SK-N-SH (cell line): Measurements from ENCODE around the gene PUS3. TPM values are rescaled to one million over a fixed set of nuclear protein-coding genes. Genes with fewer than 3 reads are reported as not detected.

ENCODE experiments used
- CTCF ChIA-PET: fragments of 300-600, 350-600 bp; formaldehyde crosslinking; extraction: SDS; loops from one replicate; lab custom pipeline; 2021; lab: Yijun Ruan, JAX
- POLR2A ChIA-PET: fragments of 350-600 bp; sonication (Branson Sonifier 250); formaldehyde crosslinking; extraction: SDS; loops from one replicate; lab custom pipeline; 2020; ENCODE audit warnings: antibody characterized with exemption, inconsistent platforms; lab: Yijun Ruan, JAX
- DNase-seq: peaks from one replicate; pipeline ENCODE4 v3.0.0; 2012
- H2AFZ ChIP-seq: fragments of 200-600 bp; sonication (generic); 2 replicates; pipeline ENCODE4 v1.8.1; 2016; ENCODE audit warnings: antibody characterized with exemption, mild to moderate bottlenecking, low read depth
- H3F3A ChIP-seq: fragments of 200-600 bp; sonication (generic); replicated peaks from 2 replicates; pipeline ENCODE3; 2016; ENCODE audit warnings: antibody characterized with exemption, mild to moderate bottlenecking; ENCODE audit not compliant: insufficient read depth
- H3K27ac ChIP-seq, 2 experiments: fragments of 200-500 bp in 1 of 2; fragments of 200-600 bp in 1 of 2; sonication (Bioruptor generic) in 1 of 2; sonication (generic), shearing (Covaris generic) in 1 of 2; 2 replicates each; pipeline versions ENCODE4 v1.5.1 to v1.6.1; 2014 to 2016; ENCODE audit warnings: low read depth in 2 of 2, inconsistent platforms in 1 of 2, low read length in 1 of 2, mild to moderate bottlenecking in 1 of 2, mixed read lengths in 1 of 2
- H3K27me3 ChIP-seq: fragments of 200-600 bp; sonication (generic), shearing (Covaris generic); 2 replicates; pipeline ENCODE4 v1.6.1; 2016; ENCODE audit warnings: mixed run types; ENCODE audit not compliant: insufficient read depth
- H3K36me3 ChIP-seq, 2 experiments: fragments of 200-500 bp in 1 of 2; fragments of 200-600 bp in 1 of 2; sonication (Bioruptor generic) in 1 of 2; sonication (generic) in 1 of 2; replicated peaks in 1 of 2; 2 replicates each; pipeline versions ENCODE3 to v1.5.1; 2014 to 2016; ENCODE audit warnings: low read length in 1 of 2, mild to moderate bottlenecking in 1 of 2; ENCODE audit not compliant: insufficient read depth in 2 of 2, control insufficient read depth in 1 of 2
- H3K4me1 ChIP-seq, 2 experiments: fragments of 200-500 bp in 1 of 2; fragments of 200-600 bp in 1 of 2; sonication (Bioruptor generic) in 1 of 2; sonication (generic), shearing (Covaris generic) in 1 of 2; 2 replicates each; pipeline versions ENCODE4 v1.5.1 to v1.6.1; 2014 to 2016; ENCODE audit warnings: low read depth in 1 of 2, low read length in 1 of 2, mixed run types in 1 of 2; ENCODE audit not compliant: insufficient read depth in 2 of 2, control insufficient read depth in 1 of 2
- H3K4me2 ChIP-seq: fragments of 200-600 bp; sonication (generic), shearing (Covaris generic); 2 replicates; pipeline ENCODE4 v1.6.1; 2017; ENCODE audit warnings: mixed run types
- H3K4me3 ChIP-seq, 2 experiments: fragments of 200-500 bp in 1 of 2; fragments of 200-600 bp in 1 of 2; sonication (Bioruptor generic) in 1 of 2; sonication (generic), shearing (Covaris generic) in 1 of 2; 2 replicates each; pipeline versions ENCODE4 v1.5.1 to v1.8.1; 2014 to 2016; ENCODE audit warnings: low read depth in 2 of 2, inconsistent platforms in 1 of 2, low read length in 1 of 2, mild to moderate bottlenecking in 1 of 2, mixed read lengths in 1 of 2, moderate library complexity in 1 of 2
- H3K79me2 ChIP-seq: fragments of 200-600 bp; sonication (generic); 2 replicates; pipeline ENCODE4 v1.8.1; 2017; ENCODE audit warnings: mild to moderate bottlenecking; ENCODE audit not compliant: insufficient read depth
- H3K9ac ChIP-seq: fragments of 200-600 bp; sonication (generic); 2 replicates; pipeline ENCODE4 v1.6.1; 2017; ENCODE audit warnings: mixed run types
- H3K9me2 ChIP-seq: fragments of 200-600 bp; sonication (generic); 2 replicates; pipeline ENCODE4 v1.6.1; 2017; ENCODE audit warnings: mixed run types
- H3K9me3 ChIP-seq: fragments of 200-600 bp; sonication (generic); 2 replicates; pipeline ENCODE4 v1.6.1; 2017; ENCODE audit warnings: mixed run types, mild to moderate bottlenecking, moderate library complexity
- H4K20me1 ChIP-seq: fragments of 200-600 bp; sonication (generic); 2 replicates; pipeline ENCODE4 v1.6.1; 2017; ENCODE audit warnings: mild to moderate bottlenecking, mixed run types; ENCODE audit not compliant: insufficient read depth
- CHD2 ChIP-seq: fragments of 150-350 bp; IDR thresholded peaks from 2 replicates; pipeline ENCODE4 v1.6.1; 2018; ENCODE audit warnings: low read length; ENCODE audit not compliant: partially characterized antibody
- ELF1 ChIP-seq: IDR thresholded peaks from 2 replicates; pipeline ENCODE4 v1.4.0; 2012
- EP300 ChIP-seq, 2 experiments: IDR thresholded peaks; 2 replicates each; pipeline versions ENCODE4 v1.4.0 to v1.6.1; 2012; ENCODE audit warnings: borderline replicate concordance in 1 of 2, low read depth in 1 of 2, low read length in 1 of 2
- EZH2phosphoT487 ChIP-seq: fragments of 200-600 bp; sonication (generic); IDR thresholded peaks from 2 replicates; pipeline ENCODE4 v1.6.1; 2017; ENCODE audit warnings: low read depth, mixed run types, mild to moderate bottlenecking, antibody characterized with exemption, moderate library complexity, borderline replicate concordance
- FOXM1 ChIP-seq: IDR thresholded peaks from 2 replicates; pipeline ENCODE4 v1.4.0; 2012; ENCODE audit warnings: low read depth, mild to moderate bottlenecking
- GABPA ChIP-seq: IDR thresholded peaks from 2 replicates; pipeline ENCODE4 v1.4.0; 2012; ENCODE audit warnings: low read depth, mild to moderate bottlenecking
- GATA2 ChIP-seq: sonication (generic); formaldehyde crosslinking; IDR thresholded peaks from 2 replicates; pipeline ENCODE4 v1.5.0; 2020; ENCODE audit warnings: mild to moderate bottlenecking, missing genetic modification reagents
- IRF3 ChIP-seq: fragments of 150-350 bp; IDR thresholded peaks from 2 replicates; pipeline ENCODE4 v1.6.1; 2016; ENCODE audit warnings: mild to moderate bottlenecking, low read depth, low read length
- JUND ChIP-seq: IDR thresholded peaks from 2 replicates; pipeline ENCODE4 v1.4.0; 2012
- NRF1 ChIP-seq: IDR thresholded peaks from 2 replicates; pipeline ENCODE4 v1.6.1; 2012; ENCODE audit warnings: low read depth, mild to moderate bottlenecking, low read length
- POLR2AphosphoS5 ChIP-seq: IDR thresholded peaks from 2 replicates; pipeline ENCODE4 v1.6.1; 2012; ENCODE audit warnings: low read depth, low read length
- RAD21 ChIP-seq: IDR thresholded peaks from 2 replicates; pipeline ENCODE4 v1.6.1; 2012; ENCODE audit warnings: mild to moderate bottlenecking, low read length
- SIN3A ChIP-seq: IDR thresholded peaks from 2 replicates; pipeline ENCODE4 v1.6.1; 2012; ENCODE audit warnings: low read depth, mild to moderate bottlenecking, low read length, moderate library complexity, borderline replicate concordance
- TAF1 ChIP-seq: IDR thresholded peaks from 2 replicates; pipeline ENCODE4 v1.6.1; 2012; ENCODE audit warnings: low read depth, mild to moderate bottlenecking, low read length, moderate library complexity, borderline replicate concordance
- TCF12 ChIP-seq: IDR thresholded peaks from 2 replicates; pipeline ENCODE4 v1.4.0; 2012
- USF1 ChIP-seq: IDR thresholded peaks from 2 replicates; pipeline ENCODE4 v1.4.0; 2012; ENCODE audit warnings: low read depth, borderline replicate concordance
- WGBS: methylation state at CpG from one replicate; pipeline ENCODE4 v1.1.6; 2017; ENCODE audit warnings: low lambda C conversion rate; 5-methylcytosine and 5-hydroxymethylcytosine counted together
- polyA plus RNA-seq, 3 experiments: library from polyadenylated mRNA; depleted of rRNA; stranded (reverse); fragments of >200 nt; gene quantifications; 2 replicates each; pipeline ENCODE4 v1.2.3, GENCODE V29; 2012
- TF ChIP-seq, protein P1 (sequence below): fragments of 150-350 bp; IDR thresholded peaks from 2 replicates; pipeline ENCODE4 v1.6.1; 2017; ENCODE audit warnings: antibody characterized with exemption, low read length, low read depth, borderline replicate concordance

Gene PUS3
- polyA plus RNA-seq, 1 of the 3 experiments (the other 2 are of a cell fraction), result 7.0 TPM

GRCh38 chr11:125930076-125930450 lies 27.1 kb upstream of the PUS3 start:
- Histone ChIP-seq H3K9ac (no peak overlapping the region), H3K4me3 (no peak overlapping the region), H3K9me2 (no peaks in the 10 kb centered on the region), H2AFZ (no peak overlapping the region), H3K4me1 (peaks cover 0 to 20% of the 10 kb centered on the region in 2 experiments; a peak in 2 of 4 replicates), H4K20me1 (no peaks in the 10 kb centered on the region), H3K9me3 (no peaks in the 10 kb centered on the region), H3K79me2 (no peaks in the 10 kb centered on the region), H3K4me2 (no peak overlapping the region), H3K27me3 (0 out of 2 replicates have a peak, but pooled peaks cover 6% of the 10 kb centered on the region)
- CTCF ChIA-PET, result interaction anchor here (1.4 to 4.2 kb wide), 3 partner anchors 12 to 264 kb away, joined by 6 to 26 read pairs (median 18); no protein-coding TSS in a partner anchor
- no peak for DNase-seq
- no peak for TF ChIP-seq GABPA
- TF ChIP-seq POLR2AphosphoS5, result no peak
- TF ChIP-seq, protein P1, sequence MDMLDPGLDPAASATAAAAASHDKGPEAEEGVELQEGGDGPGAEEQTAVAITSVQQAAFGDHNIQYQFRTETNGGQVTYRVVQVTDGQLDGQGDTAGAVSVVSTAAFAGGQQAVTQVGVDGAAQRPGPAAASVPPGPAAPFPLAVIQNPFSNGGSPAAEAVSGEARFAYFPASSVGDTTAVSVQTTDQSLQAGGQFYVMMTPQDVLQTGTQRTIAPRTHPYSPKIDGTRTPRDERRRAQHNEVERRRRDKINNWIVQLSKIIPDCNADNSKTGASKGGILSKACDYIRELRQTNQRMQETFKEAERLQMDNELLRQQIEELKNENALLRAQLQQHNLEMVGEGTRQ, result no peak
- no peak for TF ChIP-seq EP300 (IDR thresholded peaks at IDR 0.05; ENCODE audit: borderline replicate concordance in 1 of 2, low read depth in 1 of 2, low read length in 1 of 2)
- no peak for TF ChIP-seq TCF12
- no peak for TF ChIP-seq ELF1
- TF ChIP-seq TAF1, result no peak
- TF ChIP-seq USF1, result no peak
- TF ChIP-seq IRF3, result no peak
- no peak for TF ChIP-seq NRF1
- TF ChIP-seq GATA2, result no peak
- no peak for TF ChIP-seq CHD2
- no peak for TF ChIP-seq EZH2phosphoT487
- no peak for TF ChIP-seq FOXM1
- TF ChIP-seq JUND, result no peak
- TF ChIP-seq SIN3A, result no peak
- TF ChIP-seq RAD21, result no peak
- TF ChIP-seq, all 33 proteins: peak for 0
- POLR2A ChIA-PET, result no interaction called here
- H3K36me3 ChIP-seq, result no peaks in the 10 kb centered on the region
- no peak overlapping the region for H3K27ac ChIP-seq
- no peaks in the 10 kb centered on the region for H3F3A ChIP-seq
- WGBS, result 86% methylated on average over 10 of the region's 11 CpGs
